ENCODE measurements around the gene CLIC3.

- TF ChIP-seq, protein P1, sequence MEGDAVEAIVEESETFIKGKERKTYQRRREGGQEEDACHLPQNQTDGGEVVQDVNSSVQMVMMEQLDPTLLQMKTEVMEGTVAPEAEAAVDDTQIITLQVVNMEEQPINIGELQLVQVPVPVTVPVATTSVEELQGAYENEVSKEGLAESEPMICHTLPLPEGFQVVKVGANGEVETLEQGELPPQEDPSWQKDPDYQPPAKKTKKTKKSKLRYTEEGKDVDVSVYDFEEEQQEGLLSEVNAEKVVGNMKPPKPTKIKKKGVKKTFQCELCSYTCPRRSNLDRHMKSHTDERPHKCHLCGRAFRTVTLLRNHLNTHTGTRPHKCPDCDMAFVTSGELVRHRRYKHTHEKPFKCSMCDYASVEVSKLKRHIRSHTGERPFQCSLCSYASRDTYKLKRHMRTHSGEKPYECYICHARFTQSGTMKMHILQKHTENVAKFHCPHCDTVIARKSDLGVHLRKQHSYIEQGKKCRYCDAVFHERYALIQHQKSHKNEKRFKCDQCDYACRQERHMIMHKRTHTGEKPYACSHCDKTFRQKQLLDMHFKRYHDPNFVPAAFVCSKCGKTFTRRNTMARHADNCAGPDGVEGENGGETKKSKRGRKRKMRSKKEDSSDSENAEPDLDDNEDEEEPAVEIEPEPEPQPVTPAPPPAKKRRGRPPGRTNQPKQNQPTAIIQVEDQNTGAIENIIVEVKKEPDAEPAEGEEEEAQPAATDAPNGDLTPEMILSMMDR (IDR thresholded peaks at IDR 0.05): no peak
- no peak for TF ChIP-seq EZH2 (IDR thresholded peaks at IDR 0.05; ENCODE audit: borderline replicate concordance, insufficient read depth, low read depth, low read length, poor library complexity, severe bottlenecking)
Measured at GRCh38 chr9:137015540-137015930, 19.2 kb upstream of the CLIC3 start.

All from B cell (primary cell).